ENCODE measurements around the gene PTPRK.

PTPRK gene

DNA sequence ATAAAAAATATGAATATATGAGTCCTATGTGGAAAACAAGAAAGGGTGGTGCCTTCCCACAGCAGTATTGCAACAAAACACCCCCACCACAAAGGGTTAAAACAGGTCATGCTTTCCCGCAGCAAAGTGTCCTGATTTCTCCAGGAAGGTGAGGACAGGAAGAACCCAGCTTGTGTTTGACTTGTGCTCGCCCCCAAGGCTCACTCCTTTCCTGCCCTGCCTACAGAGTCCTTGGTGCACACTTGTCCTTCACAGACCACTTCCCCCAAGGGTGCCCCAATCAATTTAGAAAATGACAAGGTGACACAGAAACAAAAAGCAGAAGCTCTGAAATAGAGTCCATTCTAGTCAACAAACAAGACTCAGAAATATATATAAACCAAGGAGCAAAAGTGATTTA, 237.4 kb downstream of the PTPRK start:
- no peak for DNase-seq (ENCODE audit: low spot score)

DNA sequence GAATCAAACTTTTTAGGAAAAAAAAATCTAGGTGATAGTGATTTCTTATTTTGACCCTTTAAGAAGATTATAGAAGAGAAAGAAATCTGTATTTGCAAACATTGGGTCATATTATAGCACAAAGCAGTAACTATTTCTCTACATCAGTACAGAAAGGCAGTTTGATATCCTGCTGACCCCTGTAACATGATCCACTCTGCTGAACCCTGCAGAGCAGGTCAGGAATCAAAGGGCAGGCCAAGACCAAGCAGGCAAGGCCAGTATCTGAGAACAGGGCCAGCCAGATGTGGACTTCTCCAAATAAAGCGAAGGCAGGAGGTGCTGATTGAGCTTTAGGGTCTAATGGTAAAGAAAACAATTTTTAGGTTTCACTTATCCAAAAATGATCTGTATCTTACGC, 239.4 kb downstream of the PTPRK start:
- no peak for DNase-seq (ENCODE audit: low spot score)

GRCh38 chr6:128280066-128280465, 240.3 kb downstream of the PTPRK start:
- DNase-seq (ENCODE audit: low spot score), result no peak

- DNase-seq (ENCODE audit: low spot score), result no peak
Observed at GRCh38 chr6:128278836-128279235, 241.6 kb downstream of the PTPRK start.

DNA sequence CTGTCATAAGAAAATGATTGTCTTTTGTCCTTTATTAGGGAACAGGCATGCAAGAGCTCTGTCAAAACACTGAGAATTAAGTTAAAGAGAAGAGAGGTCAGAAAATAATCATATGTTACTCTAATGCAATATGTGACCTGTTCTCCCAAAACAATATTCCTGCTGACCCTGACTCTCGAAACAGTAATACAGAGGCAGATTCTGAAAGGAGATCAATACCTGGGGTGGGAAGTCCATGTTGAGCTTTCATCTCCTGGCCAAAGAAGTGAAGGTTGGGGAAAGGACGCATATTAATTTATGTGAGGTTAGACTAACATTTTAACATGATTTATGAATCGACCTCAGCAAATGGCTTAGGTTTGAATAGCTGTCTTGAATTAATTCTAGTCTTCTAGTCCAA, 243.0 kb downstream of the PTPRK start:
- DNase-seq (ENCODE audit: low spot score), result no peak

- DNase-seq (ENCODE audit: low spot score), result no peak
Observed at GRCh38 chr6:128276311-128276710, 244.1 kb downstream of the PTPRK start.

DNA sequence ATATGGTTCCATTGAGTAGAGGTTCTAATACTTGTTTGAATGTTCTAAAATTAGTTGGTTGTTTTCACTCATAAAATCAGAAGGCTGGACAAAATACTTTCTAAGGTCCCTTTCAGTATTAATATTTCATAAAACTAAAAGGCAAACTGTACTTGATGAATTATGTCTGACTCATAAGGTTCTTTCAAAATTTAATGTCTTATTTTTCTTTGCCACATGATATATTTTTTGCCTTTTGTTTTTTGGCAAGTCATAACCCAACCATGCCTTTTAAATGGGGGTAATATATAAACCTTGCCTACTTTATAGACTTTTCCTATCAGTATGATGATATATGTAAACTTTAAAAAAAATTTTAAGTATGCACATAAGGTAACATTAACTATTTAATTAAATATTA, 244.7 kb downstream of the PTPRK start:
- DNase-seq (ENCODE audit: low spot score), result no peak

DNA sequence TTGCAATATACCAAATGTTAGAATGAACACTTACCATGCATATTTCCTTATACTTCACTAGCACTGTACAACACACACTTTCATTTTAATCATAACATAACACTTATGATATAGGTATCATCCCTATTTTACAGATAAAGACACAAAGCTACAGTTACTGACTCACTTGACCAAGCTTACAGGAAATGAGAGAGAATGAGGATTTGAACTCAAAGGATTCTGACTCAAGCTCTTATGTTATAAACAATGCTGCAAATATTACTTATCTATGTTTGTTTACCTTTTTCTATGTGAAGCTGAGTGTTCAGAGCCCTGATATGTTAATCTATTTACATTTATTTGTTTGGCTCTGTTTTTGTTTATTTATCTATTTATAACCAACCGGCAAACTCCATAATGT, 245.4 kb downstream of the PTPRK start:
- DNase-seq (ENCODE audit: low spot score), result peak; percentile 29

DNA sequence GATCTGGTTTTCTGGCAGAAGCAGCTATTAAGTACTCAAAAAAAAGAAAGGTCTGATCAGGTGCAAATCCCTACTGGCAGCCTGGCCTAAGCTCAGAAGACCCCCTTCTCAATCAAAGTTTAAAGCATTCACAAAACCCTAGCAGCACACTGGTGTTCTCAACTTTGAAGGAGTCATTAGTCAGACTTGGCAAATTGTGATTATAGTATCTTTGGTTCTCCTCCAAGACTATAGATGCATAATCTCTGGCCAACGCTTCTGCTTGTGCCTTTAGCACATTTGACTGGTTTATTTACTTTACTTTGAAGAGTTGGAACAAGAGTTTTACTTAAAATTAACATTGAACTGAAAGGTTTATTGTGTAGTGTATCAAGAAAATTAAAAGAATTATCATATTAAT, 248.9 kb downstream of the PTPRK start:
- no peak for DNase-seq (ENCODE audit: low spot score)

GRCh38 chr6:128271011-128271410, 249.4 kb downstream of the PTPRK start:
- DNase-seq (ENCODE audit: low spot score), result no peak

DNA sequence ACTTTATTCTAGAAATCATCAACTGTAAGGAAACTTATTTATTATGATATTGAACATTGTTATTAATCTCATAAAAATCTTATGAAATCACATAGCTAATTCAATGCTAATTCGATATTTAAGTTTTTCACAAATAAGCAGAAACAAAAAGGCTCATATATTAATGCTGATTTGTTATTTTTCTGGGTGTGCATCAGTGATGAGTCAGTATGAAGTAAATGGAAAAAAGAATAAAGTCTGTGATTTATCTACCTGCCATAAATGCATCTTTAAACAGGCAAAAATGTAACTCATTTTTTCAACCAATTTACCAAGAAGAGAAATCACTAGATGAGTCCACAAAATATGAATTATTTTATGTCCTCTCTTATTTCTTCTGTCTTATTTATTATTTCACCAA, 253.5 kb downstream of the PTPRK start:
- DNase-seq (ENCODE audit: low spot score), result no peak

GRCh38 chr6:128265706-128266105, 254.7 kb downstream of the PTPRK start:
- no peak for DNase-seq (ENCODE audit: low spot score)

DNA sequence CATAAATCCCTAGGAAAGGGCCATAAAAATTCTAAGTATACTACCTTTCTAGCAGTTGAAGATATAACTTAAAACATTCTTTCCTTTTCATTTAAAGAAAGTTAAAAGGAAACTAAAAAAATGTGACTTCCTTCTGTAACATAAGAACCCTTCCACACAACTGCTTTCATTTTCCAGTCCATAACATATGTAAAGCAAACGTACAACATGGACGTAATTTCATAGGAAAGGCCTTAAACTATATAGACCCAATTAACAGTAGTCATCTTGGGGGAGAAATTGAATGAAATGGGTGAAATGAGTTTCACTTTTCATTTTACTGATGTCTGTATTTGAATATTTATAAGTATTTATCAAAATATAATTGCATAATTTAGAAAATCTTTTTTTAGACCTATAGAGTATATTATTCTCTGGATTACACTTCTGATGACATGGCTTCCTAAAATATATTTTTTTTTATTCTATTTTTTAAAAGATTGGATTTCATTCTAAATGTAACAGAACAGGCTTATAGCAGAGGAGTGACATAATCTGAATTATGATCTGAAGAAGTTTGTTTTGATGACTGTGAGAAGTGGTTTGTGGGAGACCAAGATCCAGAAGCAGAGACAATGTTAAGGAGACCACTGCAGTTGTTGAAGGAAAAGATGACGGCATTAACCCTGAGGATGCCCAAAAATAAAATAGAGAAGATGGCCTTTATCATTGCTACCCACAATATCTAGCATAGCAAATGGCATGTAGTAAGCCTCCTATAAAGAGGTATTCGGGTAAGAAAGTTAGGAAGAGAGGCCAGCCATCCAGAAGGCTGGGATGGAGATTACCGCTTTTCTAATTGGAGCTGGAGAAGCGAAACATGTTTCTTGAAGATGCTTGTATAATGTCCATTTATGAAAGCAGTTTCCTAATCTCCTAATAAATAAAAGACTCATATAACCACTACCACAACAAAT, 260.4 kb downstream of the PTPRK start:
- no peak for DNase-seq (ENCODE audit: low spot score)

DNA sequence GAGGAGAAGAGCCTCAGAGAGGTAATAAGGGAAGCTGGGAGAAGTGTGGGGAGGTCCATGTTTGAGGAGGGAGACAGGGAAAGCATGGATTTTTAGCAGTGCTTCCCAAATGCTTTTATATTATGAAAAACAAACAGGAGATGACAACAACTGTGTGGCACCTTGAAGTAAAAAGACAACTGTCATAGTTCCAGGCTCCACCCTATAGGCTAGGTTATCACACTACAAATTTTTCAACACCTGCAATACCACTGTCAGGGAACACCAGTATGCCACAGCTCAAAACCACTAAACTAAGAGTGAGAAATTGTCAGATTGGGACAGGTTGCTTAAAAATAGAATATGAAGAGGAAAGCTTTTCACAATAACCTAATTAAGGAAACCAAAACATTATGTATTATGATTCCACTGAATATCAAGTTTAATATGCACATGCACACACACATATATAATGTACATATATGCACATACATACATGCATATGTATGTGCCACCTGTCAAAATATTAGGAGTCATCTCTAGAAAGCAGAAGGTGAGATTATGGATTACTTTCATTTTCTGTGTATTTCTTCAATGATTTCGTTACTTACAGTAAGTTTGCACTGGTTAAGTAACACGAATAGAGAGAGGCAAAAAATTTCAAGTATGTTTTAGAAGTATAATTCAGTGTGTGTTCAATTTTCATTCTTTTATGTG, 261.2 kb downstream of the PTPRK start:
- no peak for DNase-seq (ENCODE audit: low spot score)

GRCh38 chr6:128256095-128256494, 264.3 kb downstream of the PTPRK start:
- no peak for DNase-seq (ENCODE audit: low spot score)

DNA sequence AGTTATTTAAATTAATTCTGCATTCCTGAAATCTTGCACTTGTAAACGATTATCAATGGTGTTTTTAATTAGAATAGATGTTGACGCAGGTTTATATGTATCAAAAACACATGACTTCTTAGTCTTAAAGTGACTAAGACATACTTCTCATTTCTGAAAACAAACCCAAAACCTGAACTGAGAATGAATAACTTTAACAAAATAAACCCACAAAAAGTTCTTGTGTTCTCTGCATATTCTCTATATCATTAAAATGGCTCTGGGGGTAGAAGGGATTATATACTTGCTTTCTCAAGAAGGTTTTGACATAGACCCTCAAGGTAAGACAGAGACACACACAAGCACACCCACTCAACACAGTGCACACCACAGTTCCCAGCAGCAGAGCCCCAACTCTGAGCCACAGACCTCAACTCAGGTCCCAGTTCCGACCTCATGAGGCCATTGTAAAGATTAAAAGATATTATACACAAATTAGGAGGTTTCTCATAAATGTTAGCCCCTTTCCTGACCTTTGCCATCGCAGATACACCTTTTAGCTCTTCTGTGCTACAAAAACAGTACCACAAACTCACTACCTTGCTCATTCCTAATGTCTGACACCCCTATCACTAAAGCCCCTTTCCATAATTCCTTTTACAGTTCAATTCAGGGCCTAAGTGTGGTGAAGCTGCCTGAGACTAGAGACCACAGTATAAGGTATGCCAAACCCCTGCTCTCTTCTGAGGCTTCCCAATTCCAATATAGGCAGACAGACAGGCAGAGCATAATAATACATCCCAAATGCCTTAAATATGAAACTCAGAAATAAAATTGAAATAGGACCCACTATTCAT, 267.8 kb downstream of the PTPRK start:
- DNase-seq (ENCODE audit: low spot score), result no peak

- no peak for DNase-seq (ENCODE audit: low spot score)
Observed at GRCh38 chr6:128251445-128252340, 268.7 kb downstream of the PTPRK start.

DNA sequence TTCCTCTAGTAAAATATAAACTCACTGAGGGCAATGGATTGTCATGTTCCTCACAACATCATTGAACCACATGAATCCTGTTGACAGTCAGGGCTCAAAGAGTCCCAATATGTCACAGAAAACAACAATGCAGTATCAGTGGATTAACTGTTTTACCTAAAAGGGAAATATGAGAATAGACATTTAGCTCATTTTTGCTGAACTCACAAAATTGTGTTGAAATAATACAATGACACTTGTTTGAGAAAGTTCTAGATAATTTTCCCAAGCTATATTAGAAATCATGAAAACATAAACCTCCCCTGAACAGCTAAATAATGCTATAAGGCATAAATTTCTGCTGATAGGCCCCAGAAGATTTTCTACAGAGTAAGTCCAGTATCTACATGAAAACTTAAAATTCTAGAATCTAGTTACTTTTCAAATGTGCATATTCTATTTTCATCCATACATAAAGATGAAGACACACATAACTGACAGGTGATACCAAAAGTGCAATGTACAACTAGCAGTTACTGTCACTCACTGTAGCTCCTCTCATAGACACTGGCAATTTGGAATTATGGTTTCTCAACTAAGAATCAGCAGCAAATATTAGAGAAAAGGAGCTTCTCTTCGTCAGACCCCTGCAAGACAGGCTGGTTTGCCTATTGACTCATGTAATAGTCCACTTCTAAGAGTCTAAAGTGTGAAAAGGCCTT, 269.9 kb downstream of the PTPRK start:
- no peak for DNase-seq (ENCODE audit: low spot score)

- DNase-seq (ENCODE audit: low spot score), result no peak
Observed at GRCh38 chr6:128249429-128249828, 271.0 kb downstream of the PTPRK start.

GRCh38 chr6:128246472-128247260, 273.7 kb downstream of the PTPRK start:
- DNase-seq (ENCODE audit: low spot score), result peak; percentile 12
